ENCODE results near the gene CITED4.
A peak's percentile ranks its signal among the peaks of the same experiment; 100 is the strongest.

The CITED4 gene

DNA sequence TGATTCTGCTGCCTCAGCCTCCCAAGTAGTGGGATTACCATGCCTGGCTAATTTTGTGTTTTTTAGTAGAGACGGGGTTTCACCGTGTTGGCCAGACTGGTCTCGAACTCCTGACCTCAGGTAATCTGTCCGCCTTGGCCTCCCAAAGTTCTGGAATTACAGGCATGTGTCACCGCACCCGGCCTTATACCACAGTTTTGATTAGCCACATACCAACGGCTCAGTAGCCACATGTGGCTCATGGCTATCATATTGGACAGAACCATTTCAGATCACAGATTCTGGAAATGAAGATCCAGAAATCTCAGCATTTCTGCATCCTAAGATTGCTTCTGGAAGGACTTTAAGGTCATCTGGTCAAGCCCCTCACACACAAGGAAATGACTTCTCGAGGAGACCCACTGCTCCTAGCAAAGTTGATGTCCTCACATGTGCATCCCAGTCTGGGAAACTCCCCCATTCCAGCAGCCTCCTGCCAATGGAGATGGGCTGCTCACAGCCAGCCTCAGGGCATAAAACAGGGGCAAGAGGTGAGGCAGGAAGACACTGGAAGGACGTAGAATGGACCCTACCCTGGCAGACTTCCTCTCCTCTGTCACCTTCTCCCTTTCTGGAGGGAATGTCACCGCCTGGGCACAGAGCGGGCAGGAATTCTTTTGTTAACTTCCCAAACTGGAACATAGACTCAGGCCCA is 17.5 kb upstream of the CITED4 start:
- peaks cover 0 to 2% of the 10 kb centered on the region in 2 donors for H3K9me3 ChIP-seq (replicated peaks in 1 of 2; ENCODE audit: control insufficient read depth in 2 of 2, insufficient read depth in 1 of 2, low read depth in 1 of 2, low read length in 2 of 2)
- no peak overlapping the region for H2BK15ac ChIP-seq (ENCODE audit: low read length)
- no peak overlapping the region for H3K4me3 ChIP-seq (ENCODE audit: low read length in 2 of 2)
- H4K91ac ChIP-seq (ENCODE audit: low read depth, low read length, poor library complexity): no peak overlapping the region
- no peak overlapping the region for H3K23ac ChIP-seq (ENCODE audit: low read depth, low read length, poor library complexity)
- H3K4me1 ChIP-seq (ENCODE audit: control insufficient read depth in 2 of 2, insufficient read depth in 1 of 2, low read depth in 1 of 2, low read length in 2 of 2): peaks cover 3 to 8% of the 10 kb centered on the region in 2 donors
- no peak overlapping the region for H3K9ac ChIP-seq (ENCODE audit: low read depth, low read length, poor library complexity)
- peak overlapping the region; percentile 23 for H3K18ac ChIP-seq (ENCODE audit: low read length)
- no peak overlapping the region for H2BK5ac ChIP-seq (ENCODE audit: low read length)
- H4K8ac ChIP-seq (ENCODE audit: low read depth, low read length): no peak overlapping the region
- H3K79me1 ChIP-seq (ENCODE audit: low read depth, low read length): peaks cover 1% of the 10 kb centered on the region
- no peak overlapping the region for H2AK5ac ChIP-seq (ENCODE audit: low read depth, low read length)
- H2AFZ ChIP-seq (ENCODE audit: low read length): peak overlapping the region; percentile 70
- H3K27me3 ChIP-seq (ENCODE audit: control insufficient read depth in 3 of 3, insufficient read depth in 3 of 3, low read depth in 1 of 3, low read length in 3 of 3): peaks cover 0 to 10% (median 6%) of the 10 kb centered on the region in 3 experiments
- no peak overlapping the region for H3K4me2 ChIP-seq (ENCODE audit: insufficient read depth, low read length, poor library complexity, severe bottlenecking)
- no peak overlapping the region for H3K14ac ChIP-seq (ENCODE audit: low read length)
- no peak overlapping the region for H2BK120ac ChIP-seq (ENCODE audit: low read depth, low read length)
- H2BK12ac ChIP-seq (ENCODE audit: low read length): no peak overlapping the region
- no peaks in the 10 kb centered on the region for H3K36me3 ChIP-seq (replicated peaks in 1 of 2; ENCODE audit: control insufficient read depth in 2 of 2, insufficient read depth in 2 of 2, low read length in 2 of 2)
- H3K4ac ChIP-seq (ENCODE audit: low read length): no peak overlapping the region
- WGBS, 2 donors (ENCODE audit: extremely low coverage in 2 of 2, insufficient read length in 2 of 2, insufficient replicate concordance in 1 of 2): no CpG with 5 or more reads among the region's 11 CpGs
- DNase-seq (ENCODE audit: low spot score): no peak
- no peak overlapping the region for H3K27ac ChIP-seq (replicated peaks; ENCODE audit: low read length)

DNA sequence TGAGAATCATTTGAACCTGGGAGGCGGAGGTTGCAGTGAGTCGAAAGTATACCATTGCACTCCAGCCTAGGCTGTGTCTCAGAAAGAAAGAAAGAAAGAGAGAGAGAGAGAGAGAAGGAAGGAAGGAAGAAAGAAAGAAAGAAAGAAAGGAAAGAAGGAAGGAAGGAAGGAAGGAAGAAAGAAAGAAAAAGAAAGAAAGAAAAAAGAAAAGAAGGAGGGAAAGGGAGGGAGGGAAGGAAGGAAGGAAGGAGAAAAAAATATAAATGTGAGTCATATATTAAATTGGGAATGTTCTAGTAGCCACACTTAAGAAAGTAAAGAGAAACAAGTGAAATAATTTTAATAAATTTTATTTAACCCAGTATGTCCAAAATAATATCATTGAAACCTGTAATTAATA is 16.7 kb upstream of the CITED4 start:
- Histone ChIP-seq H2BK15ac (ENCODE audit: low read length) (no peak overlapping the region), H2BK5ac (ENCODE audit: low read length) (no peak overlapping the region), H2BK120ac (ENCODE audit: low read depth, low read length) (no peak overlapping the region), H3K4me1 (ENCODE audit: control insufficient read depth in 2 of 2, insufficient read depth in 1 of 2, low read depth in 1 of 2, low read length in 2 of 2) (peaks cover 3 to 8% of the 10 kb centered on the region in 2 donors), H3K4ac (ENCODE audit: low read length) (no peak overlapping the region), H3K9me3 (replicated peaks in 1 of 2; ENCODE audit: control insufficient read depth in 2 of 2, insufficient read depth in 1 of 2, low read depth in 1 of 2, low read length in 2 of 2) (peaks cover 0 to 2% of the 10 kb centered on the region in 2 donors), H3K18ac (ENCODE audit: low read length) (no peak overlapping the region), H4K8ac (ENCODE audit: low read depth, low read length) (no peak overlapping the region), H3K4me2 (ENCODE audit: insufficient read depth, low read length, poor library complexity, severe bottlenecking) (no peak overlapping the region), H4K91ac (ENCODE audit: low read depth, low read length, poor library complexity) (no peak overlapping the region), H3K27me3 (ENCODE audit: control insufficient read depth in 3 of 3, insufficient read depth in 3 of 3, low read depth in 1 of 3, low read length in 3 of 3) (peaks cover 0 to 4% (median 2%) of the 10 kb centered on the region in 3 experiments), H3K79me1 (ENCODE audit: low read depth, low read length) (peaks cover 1% of the 10 kb centered on the region), H2BK12ac (ENCODE audit: low read length) (no peak overlapping the region), H3K9ac (ENCODE audit: low read depth, low read length, poor library complexity) (no peak overlapping the region), H3K36me3 (replicated peaks in 1 of 2; ENCODE audit: control insufficient read depth in 2 of 2, insufficient read depth in 2 of 2, low read length in 2 of 2) (no peaks in the 10 kb centered on the region), H3K23ac (ENCODE audit: low read depth, low read length, poor library complexity) (no peak overlapping the region), H3K4me3 (ENCODE audit: low read length in 2 of 2) (no peak overlapping the region), H3K27ac (replicated peaks; ENCODE audit: low read length) (no peak overlapping the region), H2AK5ac (ENCODE audit: low read depth, low read length) (no peak overlapping the region), H2AFZ (ENCODE audit: low read length) (no peak overlapping the region), H3K14ac (ENCODE audit: low read length) (no peak overlapping the region)
- DNase-seq (ENCODE audit: low spot score): no peak
- WGBS, 2 donors (ENCODE audit: extremely low coverage in 2 of 2, insufficient read length in 2 of 2, insufficient replicate concordance in 1 of 2): no CpG with 5 or more reads among the region's 2 CpGs

DNA sequence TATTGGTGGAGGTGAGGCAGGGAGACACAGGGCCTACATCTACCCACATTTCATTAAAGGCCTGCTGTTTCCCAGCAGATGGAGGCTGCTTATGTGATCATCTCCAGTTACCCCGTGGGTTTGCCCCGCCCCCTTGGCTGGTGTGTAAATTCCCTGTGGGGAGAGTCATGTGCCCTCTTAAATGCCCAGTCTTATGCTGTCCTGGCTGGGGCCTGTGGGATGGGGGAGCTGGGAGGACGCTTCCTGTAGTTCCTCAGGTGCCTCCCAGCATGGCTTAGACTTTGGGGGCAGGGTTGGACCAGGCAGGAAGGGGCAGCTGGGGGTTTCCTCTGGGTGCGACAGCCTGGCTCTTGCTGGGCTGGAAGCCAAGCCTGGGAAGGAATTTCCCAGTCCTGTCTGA is 15.5 kb upstream of the CITED4 start:
- Histone ChIP-seq H4K8ac (ENCODE audit: low read depth, low read length) (no peak overlapping the region), H2AK5ac (ENCODE audit: low read depth, low read length) (no peak overlapping the region), H3K23ac (ENCODE audit: low read depth, low read length, poor library complexity) (no peak overlapping the region), H3K27ac (replicated peaks; ENCODE audit: low read length) (no peak overlapping the region), H3K9ac (ENCODE audit: low read depth, low read length, poor library complexity) (no peak overlapping the region), H3K4me2 (ENCODE audit: insufficient read depth, low read length, poor library complexity, severe bottlenecking) (no peak overlapping the region), H2BK15ac (ENCODE audit: low read length) (no peak overlapping the region), H2BK5ac (ENCODE audit: low read length) (no peak overlapping the region), H3K18ac (ENCODE audit: low read length) (no peak overlapping the region), H3K4ac (ENCODE audit: low read length) (no peak overlapping the region), H4K91ac (ENCODE audit: low read depth, low read length, poor library complexity) (no peak overlapping the region), H3K4me3 (ENCODE audit: low read length in 2 of 2) (no peak overlapping the region), H3K14ac (ENCODE audit: low read length) (no peak overlapping the region), H3K79me1 (ENCODE audit: low read depth, low read length) (peaks cover 1% of the 10 kb centered on the region), H2AFZ (ENCODE audit: low read length) (peak overlapping the region; percentile 29), H3K36me3 (replicated peaks in 1 of 2; ENCODE audit: control insufficient read depth in 2 of 2, insufficient read depth in 2 of 2, low read length in 2 of 2) (no peaks in the 10 kb centered on the region), H3K27me3 (ENCODE audit: control insufficient read depth in 3 of 3, insufficient read depth in 3 of 3, low read depth in 1 of 3, low read length in 3 of 3) (no peaks in the 10 kb centered on the region), H3K4me1 (ENCODE audit: control insufficient read depth in 2 of 2, insufficient read depth in 1 of 2, low read depth in 1 of 2, low read length in 2 of 2) (peaks cover 3 to 8% of the 10 kb centered on the region in 2 donors), H3K9me3 (replicated peaks in 1 of 2; ENCODE audit: control insufficient read depth in 2 of 2, insufficient read depth in 1 of 2, low read depth in 1 of 2, low read length in 2 of 2) (peaks cover 0 to 2% of the 10 kb centered on the region in 2 donors), H2BK12ac (ENCODE audit: low read length) (no peak overlapping the region), H2BK120ac (ENCODE audit: low read depth, low read length) (no peak overlapping the region)
- no CpG with 5 or more reads among the region's 4 CpGs for WGBS, 2 donors (ENCODE audit: extremely low coverage in 2 of 2, insufficient read length in 2 of 2, insufficient replicate concordance in 1 of 2)
- no peak for DNase-seq (ENCODE audit: low spot score)

DNA sequence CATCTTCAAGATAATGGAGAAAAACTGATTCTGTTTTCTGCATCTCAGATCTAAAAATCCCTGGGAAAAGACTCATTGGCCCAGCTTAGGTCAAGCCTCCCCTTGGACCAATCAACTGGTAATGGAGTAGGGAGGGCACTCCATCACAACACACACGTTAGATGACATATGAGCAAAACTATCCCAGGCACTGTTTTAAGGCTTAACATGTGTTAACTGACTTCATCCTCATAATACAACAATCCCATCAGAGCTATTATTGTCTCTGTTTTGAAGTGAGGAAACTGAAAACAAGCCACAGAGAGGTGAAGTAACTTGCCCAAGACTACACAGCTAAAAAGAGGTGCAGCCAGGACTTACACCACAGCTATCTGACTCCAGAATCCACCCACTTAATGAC is 14.7 kb upstream of the CITED4 start:
- H2BK120ac ChIP-seq (ENCODE audit: low read depth, low read length): no peak overlapping the region
- WGBS, 2 donors (ENCODE audit: extremely low coverage in 2 of 2, insufficient read length in 2 of 2, insufficient replicate concordance in 1 of 2): no CpG with 5 or more reads among the region's 1 CpG
- H3K4me2 ChIP-seq (ENCODE audit: insufficient read depth, low read length, poor library complexity, severe bottlenecking): no peak overlapping the region
- no peak overlapping the region for H2AK5ac ChIP-seq (ENCODE audit: low read depth, low read length)
- no peak for DNase-seq (ENCODE audit: low spot score)
- H3K36me3 ChIP-seq (replicated peaks in 1 of 2; ENCODE audit: control insufficient read depth in 2 of 2, insufficient read depth in 2 of 2, low read length in 2 of 2): no peaks in the 10 kb centered on the region
- no peak overlapping the region for H4K8ac ChIP-seq (ENCODE audit: low read depth, low read length)
- no peak overlapping the region for H4K91ac ChIP-seq (ENCODE audit: low read depth, low read length, poor library complexity)
- no peak overlapping the region for H2BK12ac ChIP-seq (ENCODE audit: low read length)
- H3K79me1 ChIP-seq (ENCODE audit: low read depth, low read length): no peaks in the 10 kb centered on the region
- no peak overlapping the region for H2BK5ac ChIP-seq (ENCODE audit: low read length)
- no peak overlapping the region for H2AFZ ChIP-seq (ENCODE audit: low read length)
- H3K9ac ChIP-seq (ENCODE audit: low read depth, low read length, poor library complexity): no peak overlapping the region
- H2BK15ac ChIP-seq (ENCODE audit: low read length): no peak overlapping the region
- H3K4me1 ChIP-seq (ENCODE audit: control insufficient read depth in 2 of 2, insufficient read depth in 1 of 2, low read depth in 1 of 2, low read length in 2 of 2): peaks cover 3 to 8% of the 10 kb centered on the region in 2 donors
- no peak overlapping the region for H3K18ac ChIP-seq (ENCODE audit: low read length)
- peaks cover 0 to 2% of the 10 kb centered on the region in 2 donors for H3K9me3 ChIP-seq (replicated peaks in 1 of 2; ENCODE audit: control insufficient read depth in 2 of 2, insufficient read depth in 1 of 2, low read depth in 1 of 2, low read length in 2 of 2)
- H3K23ac ChIP-seq (ENCODE audit: low read depth, low read length, poor library complexity): no peak overlapping the region
- H3K27me3 ChIP-seq (ENCODE audit: control insufficient read depth in 3 of 3, insufficient read depth in 3 of 3, low read depth in 1 of 3, low read length in 3 of 3): no peaks in the 10 kb centered on the region
- no peak overlapping the region for H3K4me3 ChIP-seq (ENCODE audit: low read length in 2 of 2)
- H3K27ac ChIP-seq (replicated peaks; ENCODE audit: low read length): no peak overlapping the region
- H3K14ac ChIP-seq (ENCODE audit: low read length): no peak overlapping the region
- H3K4ac ChIP-seq (ENCODE audit: low read length): no peak overlapping the region

All from neuronal stem cell (in vitro differentiated cells).